Ectodermal cell (in vitro differentiated cells): ENCODE results near the gene MAP7.
"Not testable (repeated sequence)": the region's sequence is repeated elsewhere in the genome, so short reads cannot be mapped to it uniquely, and the experiment has no call there.

ENCODE experiments used
- H3K27ac ChIP-seq: 2 replicates; pipeline ENCODE4 v1.7.0; 2013; ENCODE audit warnings: mild to moderate bottlenecking, low read depth, low read length; ENCODE audit not compliant: insufficient read depth, poor library complexity, severe bottlenecking
- H3K27me3 ChIP-seq: 2 replicates; pipeline ENCODE4 v1.7.0; 2013; ENCODE audit warnings: mild to moderate bottlenecking, low read length; ENCODE audit not compliant: insufficient read depth, control insufficient read depth, poor library complexity, severe bottlenecking
- H3K36me3 ChIP-seq: one replicate; pipeline ENCODE4 v1.7.0; 2013; ENCODE audit warnings: low read length; ENCODE audit not compliant: control insufficient read depth, insufficient read depth
- H3K4me1 ChIP-seq: one replicate; pipeline ENCODE4 v1.7.0; 2013; ENCODE audit warnings: low read length; ENCODE audit not compliant: control insufficient read depth, insufficient read depth
- H3K4me3 ChIP-seq: 2 replicates; pipeline ENCODE4 v1.7.0; 2013; ENCODE audit warnings: low read depth, low read length, control low read depth; ENCODE audit not compliant: insufficient read depth
- H3K9me3 ChIP-seq: 2 replicates; pipeline ENCODE4 v1.7.0; 2013; ENCODE audit warnings: mild to moderate bottlenecking, low read length, moderate library complexity; ENCODE audit not compliant: control insufficient read depth
- WGBS, 2 experiments: methylation state at CpG; one replicate each; pipeline ENCODE4 v1.1.7; 2013; ENCODE audit warnings: missing lambda C conversion rate in 2 of 2; 5-methylcytosine and 5-hydroxymethylcytosine counted together

Gene MAP7

GRCh38 chr6:136317971-136318370 is 232.3 kb downstream of the MAP7 start:
- no peak overlapping the region for H3K4me3 ChIP-seq
- no peaks in the 10 kb centered on the region for H3K27me3 ChIP-seq
- no peaks in the 10 kb centered on the region for H3K4me1 ChIP-seq
- H3K27ac ChIP-seq = no peak overlapping the region
- 76 to 82% methylated on average over 6 of the region's 6 CpGs for WGBS, 2 experiments
- H3K36me3 ChIP-seq = no peaks in the 10 kb centered on the region
- no peaks in the 10 kb centered on the region for H3K9me3 ChIP-seq

- no peaks in the 10 kb centered on the region for H3K27me3 ChIP-seq
- no peaks in the 10 kb centered on the region for H3K9me3 ChIP-seq
- H3K27ac ChIP-seq = no peak overlapping the region
- WGBS, 2 experiments = 48 to 51% methylated on average over 5 of the region's 5 CpGs
- no peaks in the 10 kb centered on the region for H3K4me1 ChIP-seq
- H3K36me3 ChIP-seq = no peaks in the 10 kb centered on the region
- H3K4me3 ChIP-seq = no peak overlapping the region
These were observed 233.1 kb downstream of the MAP7 start for GRCh38 chr6:136317021-136317694.

GRCh38 chr6:136315594-136315993 is 234.6 kb downstream of the MAP7 start:
- no peaks in the 10 kb centered on the region for H3K4me1 ChIP-seq
- no peak overlapping the region for H3K27ac ChIP-seq
- no peaks in the 10 kb centered on the region for H3K9me3 ChIP-seq
- no peak overlapping the region for H3K4me3 ChIP-seq
- H3K27me3 ChIP-seq = no peaks in the 10 kb centered on the region
- no peaks in the 10 kb centered on the region for H3K36me3 ChIP-seq
- WGBS, 2 experiments = 91 to 98% methylated on average over 3 to 4 of the region's 4 CpGs

- no peaks in the 10 kb centered on the region for H3K4me1 ChIP-seq
- no peaks in the 10 kb centered on the region for H3K9me3 ChIP-seq
- WGBS, 2 experiments = 98% methylated on average over 3 of the region's 3 CpGs
- H3K27me3 ChIP-seq = no peaks in the 10 kb centered on the region
- H3K27ac ChIP-seq = no peak overlapping the region
- no peak overlapping the region for H3K4me3 ChIP-seq
- H3K36me3 ChIP-seq = no peaks in the 10 kb centered on the region
These were observed 237.2 kb downstream of the MAP7 start for GRCh38 chr6:136312975-136313374.

GRCh38 chr6:136309729-136310311 is 240.4 kb downstream of the MAP7 start:
- Histone ChIP-seq H3K9me3 (no peaks in the 10 kb centered on the region), H3K27me3 (no peaks in the 10 kb centered on the region), H3K4me3 (no peak overlapping the region), H3K27ac (no peak overlapping the region), H3K4me1 (no peaks in the 10 kb centered on the region), H3K36me3 (no peaks in the 10 kb centered on the region)
- 85 to 86% methylated on average over 1 of the region's 1 CpG for WGBS, 2 experiments

- no peak overlapping the region for H3K4me3 ChIP-seq
- H3K4me1 ChIP-seq = no peaks in the 10 kb centered on the region
- no peaks in the 10 kb centered on the region for H3K27me3 ChIP-seq
- no peak overlapping the region for H3K27ac ChIP-seq
- WGBS, 2 experiments = 76 to 89% methylated on average over 3 of the region's 3 CpGs
- H3K9me3 ChIP-seq = no peaks in the 10 kb centered on the region
- H3K36me3 ChIP-seq = no peaks in the 10 kb centered on the region
These were observed 241.1 kb downstream of the MAP7 start for GRCh38 chr6:136309171-136309570.

GRCh38 chr6:136308469-136308868 is 241.8 kb downstream of the MAP7 start:
- H3K9me3 ChIP-seq, H3K27me3 ChIP-seq, H3K4me1 ChIP-seq, H3K4me3 ChIP-seq, H3K27ac ChIP-seq, H3K36me3 ChIP-seq: not testable (repeated sequence)
- WGBS, 2 experiments = 89 to 100% methylated on average over 1 of the region's 1 CpG

GRCh38 chr6:136307351-136307750 is 242.9 kb downstream of the MAP7 start:
- H3K27me3 ChIP-seq = no peaks in the 10 kb centered on the region
- H3K36me3 ChIP-seq = no peaks in the 10 kb centered on the region
- H3K27ac ChIP-seq = no peak overlapping the region
- H3K4me1 ChIP-seq = no peaks in the 10 kb centered on the region
- H3K4me3 ChIP-seq = no peak overlapping the region
- H3K9me3 ChIP-seq = no peaks in the 10 kb centered on the region

- 94 to 100% methylated on average over 1 of the region's 1 CpG for WGBS, 2 experiments
- no peaks in the 10 kb centered on the region for H3K4me1 ChIP-seq
- no peak overlapping the region for H3K27ac ChIP-seq
These were observed 243.8 kb downstream of the MAP7 start for GRCh38 chr6:136306466-136306865.

GRCh38 chr6:136304410-136304809 is 245.8 kb downstream of the MAP7 start:
- no peaks in the 10 kb centered on the region for H3K9me3 ChIP-seq
- WGBS, 2 experiments = 90 to 92% methylated on average over 4 of the region's 4 CpGs
- H3K4me1 ChIP-seq = no peaks in the 10 kb centered on the region
- no peaks in the 10 kb centered on the region for H3K27me3 ChIP-seq
- H3K4me3 ChIP-seq = no peak overlapping the region
- no peak overlapping the region for H3K27ac ChIP-seq
- no peaks in the 10 kb centered on the region for H3K36me3 ChIP-seq

More at GRCh38 chr6:136306466-136306865, 243.8 kb downstream of the MAP7 start:
- H3K4me3 ChIP-seq = no peak overlapping the region
- H3K9me3 ChIP-seq = no peaks in the 10 kb centered on the region
- no peaks in the 10 kb centered on the region for H3K36me3 ChIP-seq
- H3K27me3 ChIP-seq = no peaks in the 10 kb centered on the region
